Measurements from ENCODE around the gene DAP.

DNA sequence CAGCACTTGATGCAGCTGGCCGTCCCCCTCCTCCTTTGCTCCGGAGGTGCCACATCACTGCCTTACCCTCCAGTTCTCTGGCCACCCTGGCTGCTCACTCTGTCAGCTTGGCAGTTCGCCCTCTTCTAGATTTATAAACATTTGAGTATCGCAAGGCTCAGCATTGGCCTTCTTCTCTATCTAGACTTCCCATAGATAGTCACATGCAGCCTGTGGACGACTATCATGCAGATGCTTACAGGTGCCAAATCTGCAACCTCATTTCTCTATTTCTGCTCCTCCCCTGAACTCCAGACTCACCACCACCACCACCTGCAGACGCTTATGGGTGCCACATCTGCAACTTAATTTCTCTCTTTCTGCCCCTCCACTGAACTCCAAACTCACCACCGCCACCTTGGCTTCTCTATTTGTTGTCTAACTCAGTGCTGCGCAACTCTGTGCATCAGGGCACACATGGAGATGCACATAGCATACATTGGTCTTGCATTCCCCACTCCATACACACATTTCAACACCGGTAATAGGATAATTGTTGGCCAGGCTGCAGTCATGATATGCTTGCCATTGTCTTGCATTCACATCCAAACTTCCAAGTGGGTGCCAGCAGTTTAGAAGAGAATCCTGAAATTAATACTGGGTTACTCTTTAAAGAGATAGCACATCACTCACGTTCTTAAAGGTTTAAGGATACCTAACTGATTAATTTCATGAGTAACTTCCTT lies 1.9 kb upstream of the DAP start:
- TF ChIP-seq POLR2AphosphoS5 (IDR thresholded peaks at IDR 0.05; ENCODE audit: low read depth, low read length) = no peak
- no peak for TF ChIP-seq POLR2A (IDR thresholded peaks at IDR 0.05; ENCODE audit: low read depth, low read length)

Data from GM12891 (cell line).